Cardiac muscle cell (in vitro differentiated cells and primary cell): ENCODE measurements around the gene SPI1. TPM values are rescaled to one million over a fixed set of nuclear protein-coding genes. Genes with fewer than 3 reads are reported as not detected.

Experiments used
- DNase-seq, 2 donors: peaks; one replicate each; pipeline versions ENCODE4 v3.0.0 to v3.0.0-alpha.2; 2010 to 2017; ENCODE audit warnings: low read depth in 1 of 2, low spot score in 1 of 2
- H3K27ac ChIP-seq: fragments of 200-600 bp; sonication (generic); 2 replicates; pipeline ENCODE4 v1.5.1; 2016
- H3K27me3 ChIP-seq: fragments of 200-600 bp; sonication (generic); 2 replicates; pipeline ENCODE4 v1.6.0; 2016; ENCODE audit warnings: control low read depth
- H3K36me3 ChIP-seq: fragments of 200-600 bp; sonication (generic); 2 replicates; pipeline ENCODE4 v1.5.1; 2016; ENCODE audit warnings: control low read depth
- H3K4me1 ChIP-seq: fragments of 200-600 bp; sonication (generic); 2 replicates; pipeline ENCODE4 v1.8.1; 2017; ENCODE audit warnings: low read depth, mild to moderate bottlenecking, mixed run types
- H3K4me3 ChIP-seq: fragments of 200-600 bp; sonication (generic); 2 replicates; pipeline ENCODE4 v1.5.1; 2016; ENCODE audit warnings: mild to moderate bottlenecking
- H3K9me3 ChIP-seq: fragments of 200-600 bp; sonication (generic); 2 replicates; pipeline ENCODE4 v1.5.1; 2017; ENCODE audit warnings: low read depth, mild to moderate bottlenecking, control low read depth
- polyA plus RNA-seq: library from polyadenylated mRNA; unstranded; fragments of >200 nt; fragmentation: Nextera tagmentation; extraction: Ambion mirVana; gene quantifications from 2 replicates; pipeline ENCODE4 v1.2.1, GENCODE V29; 2016
- total RNA-seq: library from RNA; depleted of rRNA; stranded (reverse); fragments of >200 nt; gene quantifications from 2 replicates; pipeline ENCODE4 v1.2.3, GENCODE V29; 2016
- TF ChIP-seq, protein P1 (sequence below): IDR thresholded peaks from 2 replicates; pipeline ENCODE4 v1.5.1; 2012; ENCODE audit warnings: low read depth, mild to moderate bottlenecking, low read length

SPI1 gene
- total RNA-seq: not detected in 2 replicates
- polyA plus RNA-seq: 0.56 and 1.3 TPM in 2 replicates

DNA sequence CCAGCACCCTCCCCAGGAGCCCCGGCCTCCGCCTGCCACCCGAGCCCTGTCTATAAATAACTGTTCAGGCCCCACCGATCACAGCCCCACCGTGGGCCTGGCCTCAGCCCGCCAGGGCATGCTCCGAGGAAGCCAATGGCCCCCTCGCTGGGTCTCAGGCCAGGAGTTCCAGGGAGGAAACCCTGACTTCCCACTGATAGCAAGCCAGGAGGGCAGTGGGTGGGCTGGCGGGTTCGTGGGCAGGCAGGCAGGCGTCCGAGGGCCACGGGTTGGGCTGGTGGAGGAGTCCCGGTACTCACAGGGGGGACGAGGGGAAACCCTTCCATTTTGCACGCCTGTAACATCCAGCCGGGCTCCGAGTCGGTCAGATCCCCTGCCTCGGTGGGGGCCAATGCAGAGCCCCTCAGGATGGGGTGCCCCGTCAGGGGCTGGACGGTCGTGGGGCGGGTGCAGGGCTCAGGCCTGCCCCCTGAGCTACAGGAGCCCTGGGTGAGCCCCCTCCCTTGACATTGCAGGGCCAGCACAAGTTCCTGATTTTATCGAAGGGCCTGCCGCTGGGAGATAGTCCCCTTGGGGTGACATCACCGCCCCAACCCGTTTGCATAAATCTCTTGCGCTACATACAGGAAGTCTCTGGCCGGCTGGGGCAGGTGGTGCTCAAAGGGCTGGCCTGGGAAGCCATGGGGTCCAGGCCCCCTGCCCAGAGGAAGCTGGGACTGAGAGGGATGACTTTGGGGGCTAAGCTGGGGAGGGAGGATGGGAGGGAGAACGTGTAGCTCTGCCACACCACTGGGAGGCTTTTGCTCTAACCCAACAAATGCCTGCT, at the start of gene SPI1:
Gene SPI1, minus strand, starts transcription at position 538 of the 826 bp plus-strand sequence. Its CDS starts 194 bp downstream, at position 344.
- Histone ChIP-seq H3K27me3 (no peaks in the 10 kb centered on the region), H3K4me1 (peaks cover 9% of the 10 kb centered on the region), H3K27ac (peak within 1 kb of the TSS; percentile 35), H3K9me3 (no peaks in the 10 kb centered on the region), H3K4me3 (no peak within 1 kb of the TSS), H3K36me3 (no peaks in the 10 kb centered on the region)
- TF ChIP-seq, protein P1, sequence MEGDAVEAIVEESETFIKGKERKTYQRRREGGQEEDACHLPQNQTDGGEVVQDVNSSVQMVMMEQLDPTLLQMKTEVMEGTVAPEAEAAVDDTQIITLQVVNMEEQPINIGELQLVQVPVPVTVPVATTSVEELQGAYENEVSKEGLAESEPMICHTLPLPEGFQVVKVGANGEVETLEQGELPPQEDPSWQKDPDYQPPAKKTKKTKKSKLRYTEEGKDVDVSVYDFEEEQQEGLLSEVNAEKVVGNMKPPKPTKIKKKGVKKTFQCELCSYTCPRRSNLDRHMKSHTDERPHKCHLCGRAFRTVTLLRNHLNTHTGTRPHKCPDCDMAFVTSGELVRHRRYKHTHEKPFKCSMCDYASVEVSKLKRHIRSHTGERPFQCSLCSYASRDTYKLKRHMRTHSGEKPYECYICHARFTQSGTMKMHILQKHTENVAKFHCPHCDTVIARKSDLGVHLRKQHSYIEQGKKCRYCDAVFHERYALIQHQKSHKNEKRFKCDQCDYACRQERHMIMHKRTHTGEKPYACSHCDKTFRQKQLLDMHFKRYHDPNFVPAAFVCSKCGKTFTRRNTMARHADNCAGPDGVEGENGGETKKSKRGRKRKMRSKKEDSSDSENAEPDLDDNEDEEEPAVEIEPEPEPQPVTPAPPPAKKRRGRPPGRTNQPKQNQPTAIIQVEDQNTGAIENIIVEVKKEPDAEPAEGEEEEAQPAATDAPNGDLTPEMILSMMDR: no peak
- peak in 1 of 2 donors; percentile 49 for DNase-seq

DNA sequence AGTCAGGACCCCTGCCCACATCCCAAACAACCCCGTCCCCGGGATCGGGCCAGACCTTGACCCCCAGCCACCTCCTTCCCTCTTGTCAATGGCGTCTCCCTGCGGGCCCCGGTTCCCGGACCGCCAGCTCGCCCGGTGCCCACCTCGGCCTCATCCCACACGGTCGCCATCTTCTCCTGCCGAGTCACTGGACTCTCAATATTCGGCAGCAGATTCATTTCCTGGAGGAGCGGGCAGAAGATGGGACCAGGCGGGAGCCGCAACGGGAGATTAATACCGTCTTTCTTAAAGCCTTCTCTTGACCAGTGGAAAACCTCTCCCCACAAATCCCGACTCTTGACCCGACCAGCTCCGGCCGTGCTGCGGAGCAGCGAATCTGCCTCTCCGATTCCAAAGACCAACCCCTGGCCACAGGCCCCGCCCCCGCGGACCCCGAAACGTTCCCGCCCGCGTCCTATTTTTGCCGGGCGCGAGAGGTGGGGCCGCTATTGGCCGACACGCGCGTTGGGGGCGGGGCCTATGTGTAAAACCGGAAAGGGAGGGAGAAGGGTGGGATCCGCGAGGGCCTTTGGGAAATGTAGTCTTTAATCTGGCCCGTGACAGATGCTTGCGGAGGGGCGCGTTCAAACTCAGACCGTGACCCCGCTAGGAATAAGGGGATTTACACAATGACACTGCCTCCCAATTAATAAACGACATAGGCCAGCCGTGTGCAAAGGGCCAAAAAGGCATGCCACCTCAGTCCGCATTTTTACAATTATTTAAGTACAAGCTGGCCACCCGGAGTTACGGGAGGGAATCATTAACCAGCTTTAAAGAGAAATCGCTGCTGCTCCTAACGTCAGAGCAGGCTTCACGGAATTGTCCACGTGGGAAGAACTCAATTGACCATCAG, 48.0 kb upstream of the SPI1 start, which contains the start of gene PSMC3:
Gene PSMC3, minus strand, starts transcription at position 378 of the 895 bp plus-strand sequence. Its CDS starts 160 bp downstream, at position 218.
- TF ChIP-seq, protein P1: no peak
- Histone ChIP-seq H3K27ac (peak within 1 kb of the TSS; percentile 96), H3K27me3 (no peaks in the 10 kb centered on the region), H3K36me3 (peaks cover 21% of the 10 kb centered on the region), H3K4me1 (peaks cover 4% of the 10 kb centered on the region), H3K4me3 (peak within 1 kb of the TSS; percentile 97), H3K9me3 (no peaks in the 10 kb centered on the region)
- peak; percentile 98 to 99 for DNase-seq

DNA sequence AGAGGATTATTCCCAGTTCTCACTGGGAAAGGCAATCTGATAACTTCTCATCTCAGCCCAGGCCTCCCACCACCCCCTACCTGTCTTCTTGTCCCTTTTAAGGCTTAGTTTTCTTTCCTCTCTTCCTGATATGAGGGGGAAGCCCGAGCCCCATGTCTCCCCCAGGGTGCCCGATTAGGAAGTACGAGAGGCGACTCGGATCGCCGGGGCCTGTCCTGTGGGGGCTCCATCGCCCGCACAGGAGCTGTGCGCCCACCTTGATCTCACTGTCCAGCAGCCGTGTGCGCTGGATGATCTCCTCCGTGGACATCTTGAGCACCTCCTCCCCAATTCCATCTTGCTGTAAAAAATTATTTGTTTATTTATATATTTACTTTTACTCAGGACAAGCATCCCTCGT, 47.3 kb upstream of the SPI1 start:
- H3K27ac ChIP-seq: peak overlapping the region; percentile 96
- no peaks in the 10 kb centered on the region for H3K9me3 ChIP-seq
- TF ChIP-seq, protein P1: no peak
- H3K4me3 ChIP-seq: peak overlapping the region; percentile 97
- peaks cover 4% of the 10 kb centered on the region for H3K4me1 ChIP-seq
- no peak for DNase-seq
- H3K36me3 ChIP-seq: peaks cover 24% of the 10 kb centered on the region
- no peaks in the 10 kb centered on the region for H3K27me3 ChIP-seq

DNA sequence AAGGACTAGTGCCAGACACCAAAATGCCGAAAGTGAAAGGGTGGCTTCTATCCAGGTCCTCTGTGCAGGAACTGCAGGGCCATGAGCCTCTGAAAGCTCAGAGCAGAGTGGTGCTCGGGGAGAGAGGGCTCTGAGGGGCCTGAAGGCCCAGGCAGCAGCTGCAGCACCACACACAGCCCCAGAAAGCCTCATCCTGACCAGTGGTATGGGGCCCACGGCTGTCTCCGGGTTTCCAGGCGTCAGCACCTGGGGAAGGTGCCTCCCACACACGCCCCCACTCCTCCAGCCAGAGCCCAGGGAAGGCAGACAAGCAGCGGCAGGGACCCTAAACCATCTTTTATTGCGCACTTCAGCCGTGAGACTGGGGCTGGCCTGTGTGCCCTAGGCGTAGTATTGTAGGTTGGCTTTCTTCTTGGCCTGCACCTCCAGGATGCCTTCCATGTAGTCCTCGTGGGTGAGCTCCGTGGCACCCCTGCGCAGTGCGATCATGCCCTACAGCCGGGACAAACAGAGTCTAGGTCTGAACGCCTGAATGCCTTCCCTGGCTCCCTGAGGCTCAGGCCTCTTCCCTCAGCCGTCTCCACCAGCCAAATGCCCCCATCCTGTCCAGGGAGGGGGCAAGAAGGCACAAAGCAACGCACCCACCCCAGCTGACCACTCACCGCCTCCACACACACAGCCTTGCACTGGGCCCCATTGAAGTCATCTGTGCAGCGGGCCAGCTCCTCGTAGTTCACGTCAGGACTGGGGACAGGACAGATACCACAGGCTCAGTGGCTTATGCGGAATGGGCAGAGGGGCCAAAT, 40.3 kb upstream of the SPI1 start:
- Histone ChIP-seq H3K9me3 (no peaks in the 10 kb centered on the region), H3K4me1 (no peaks in the 10 kb centered on the region), H3K36me3 (peaks cover 31% of the 10 kb centered on the region), H3K4me3 (no peak overlapping the region), H3K27ac (no peak overlapping the region), H3K27me3 (no peaks in the 10 kb centered on the region)
- DNase-seq: no peak
- TF ChIP-seq, protein P1: no peak

DNA sequence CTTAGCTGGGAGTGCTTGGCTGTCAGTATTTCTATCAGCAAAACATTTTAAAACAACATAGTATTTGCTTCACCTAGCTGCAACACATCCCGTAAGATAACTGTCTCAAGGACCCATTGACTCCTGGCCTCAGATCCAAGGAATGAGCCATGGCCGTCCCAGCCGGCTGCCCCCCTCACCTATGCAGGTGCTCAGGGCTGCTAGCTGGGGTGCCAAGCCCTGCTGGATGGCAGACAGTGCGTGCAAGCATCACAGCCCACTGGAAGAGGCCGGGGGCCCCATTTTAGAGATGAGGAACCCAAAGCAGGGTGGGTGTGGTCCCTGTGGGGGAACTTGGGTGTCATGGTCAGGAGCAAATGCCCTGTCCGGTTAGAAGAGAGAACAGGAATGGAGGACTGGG, 39.4 kb upstream of the SPI1 start:
- DNase-seq: no peak
- Histone ChIP-seq H3K27me3 (no peaks in the 10 kb centered on the region), H3K36me3 (peaks cover 29% of the 10 kb centered on the region), H3K4me1 (no peaks in the 10 kb centered on the region), H3K9me3 (no peaks in the 10 kb centered on the region), H3K27ac (peak overlapping the region; percentile 36), H3K4me3 (no peak overlapping the region)
- TF ChIP-seq, protein P1: no peak
